ENCODE measurements around the gene BDKRB2.

Gene BDKRB2

DNA sequence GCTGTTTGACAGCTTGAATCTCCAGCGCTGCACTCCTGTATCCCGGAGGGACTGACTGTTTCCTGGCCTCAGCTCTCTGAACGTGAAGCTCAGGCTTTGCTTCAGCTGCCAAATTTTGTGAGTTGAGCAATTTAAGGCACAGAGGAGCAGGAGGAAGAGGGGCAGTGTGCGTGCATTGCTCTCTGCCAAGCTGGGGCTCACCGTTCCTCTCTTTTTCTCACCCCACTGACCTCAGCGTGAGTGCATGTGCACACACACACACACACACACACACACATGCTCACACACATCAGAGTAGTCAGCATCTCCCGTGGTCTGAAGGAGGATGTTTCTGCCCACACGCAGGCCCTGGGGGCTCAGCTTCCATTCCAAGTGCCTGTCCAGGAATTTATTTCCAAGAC is 27.8 kb upstream of the BDKRB2 start:
- DNase-seq (ENCODE audit: low spot score) = no peak

DNA sequence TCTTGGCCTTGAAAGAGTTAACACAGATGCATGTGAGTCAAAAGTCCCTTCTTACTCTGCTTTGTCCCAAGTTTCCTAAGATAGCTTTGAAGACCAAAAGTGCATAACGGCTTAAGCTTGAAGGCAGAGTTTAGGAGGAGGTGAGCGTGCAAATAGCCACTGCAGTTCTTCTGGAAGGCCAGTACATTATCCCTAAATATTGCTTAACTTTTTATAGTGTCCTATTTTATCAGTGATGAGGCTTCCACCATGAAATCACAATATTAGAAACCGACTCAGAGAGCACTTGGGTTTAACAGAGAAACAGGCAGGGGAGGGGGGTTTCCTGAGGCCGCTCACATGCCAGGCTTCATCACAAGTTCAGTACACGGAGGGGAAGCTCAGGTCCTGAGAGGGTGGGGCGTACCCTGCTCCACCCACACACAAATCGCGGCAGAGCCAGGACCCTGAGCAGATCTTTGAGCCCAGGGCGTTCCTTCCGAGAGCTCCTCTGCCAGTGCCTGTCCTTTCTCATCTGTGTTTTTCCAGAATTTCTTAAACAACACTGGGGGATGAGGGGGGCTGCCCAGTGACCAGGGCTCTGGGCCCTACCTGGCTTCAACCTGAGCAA is 26.8 kb upstream of the BDKRB2 start:
- DNase-seq (ENCODE audit: low spot score) = no peak

GRCh38 chr14:96178461-96179321 is 25.9 kb upstream of the BDKRB2 start:
- DNase-seq (ENCODE audit: low spot score) = no peak

DNA sequence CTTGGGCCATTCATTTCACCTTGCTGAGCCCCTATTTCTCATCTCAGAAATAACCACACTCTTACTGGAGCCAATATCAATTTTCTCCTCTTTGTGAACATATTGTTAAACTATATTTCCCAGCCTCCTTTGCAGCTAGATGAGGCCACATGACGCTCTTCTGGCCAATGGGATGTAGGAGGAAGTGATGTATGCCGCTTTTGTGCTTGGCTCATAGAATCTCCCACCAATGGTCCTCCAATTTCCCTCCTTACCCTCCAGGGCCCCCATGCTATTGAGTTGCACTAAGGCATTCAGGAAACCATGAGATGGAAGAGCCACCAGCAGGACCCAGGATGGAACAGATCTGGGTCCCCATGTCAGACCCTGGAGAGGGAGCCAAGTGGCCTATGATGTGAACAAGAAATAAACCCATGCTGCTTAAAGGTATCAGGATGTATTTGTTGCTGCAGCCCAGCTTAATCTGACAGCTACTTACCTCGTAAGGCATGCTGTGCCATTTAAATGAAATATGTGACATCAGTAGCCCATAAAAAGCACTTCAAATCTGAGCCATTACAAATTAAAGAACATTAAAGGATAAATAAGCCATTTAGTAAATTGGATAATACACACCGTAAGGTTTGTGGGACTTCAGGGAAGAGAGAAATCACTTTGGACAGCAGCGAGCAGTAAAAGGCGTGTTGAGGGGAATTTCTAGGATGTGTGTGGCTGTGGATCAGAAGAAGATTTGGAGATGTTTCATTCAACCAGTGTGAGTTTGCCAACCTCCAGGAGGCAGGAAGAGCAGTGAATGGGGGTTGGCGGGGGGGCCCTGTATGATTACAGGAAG is 24.4 kb upstream of the BDKRB2 start:
- DNase-seq (ENCODE audit: low spot score) = no peak

GRCh38 chr14:96181186-96182056 is 23.2 kb upstream of the BDKRB2 start:
- no peak for DNase-seq (ENCODE audit: low spot score)

- no peak for DNase-seq (ENCODE audit: low spot score)
Observed at GRCh38 chr14:96182546-96182945, 22.1 kb upstream of the BDKRB2 start.

- no peak for DNase-seq (ENCODE audit: low spot score)
Observed at GRCh38 chr14:96184737-96185136, 19.9 kb upstream of the BDKRB2 start.

GRCh38 chr14:96187216-96188031 is 17.2 kb upstream of the BDKRB2 start:
- DNase-seq (ENCODE audit: low spot score) = no peak

DNA sequence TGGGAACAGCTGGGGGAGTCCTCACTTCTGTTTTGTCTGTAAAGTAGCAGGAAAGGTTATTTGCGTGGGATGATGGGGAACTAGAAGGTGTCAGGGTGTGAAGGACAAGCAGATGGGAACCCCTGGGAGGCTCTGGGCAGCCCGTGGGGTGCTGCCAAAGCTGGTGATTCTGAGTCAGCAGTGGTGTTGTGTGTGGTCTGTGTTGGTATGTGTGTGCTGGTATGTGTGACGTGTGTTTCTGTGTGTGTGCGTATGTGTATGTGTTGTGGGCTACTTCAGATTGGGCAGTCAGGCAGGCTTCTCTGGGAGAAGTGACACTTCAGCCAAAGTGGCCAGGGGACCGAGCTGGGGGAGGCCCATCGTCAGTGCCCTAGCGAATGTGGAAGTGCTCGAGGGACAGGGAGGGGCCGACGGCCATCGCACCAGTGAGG is 15.3 kb upstream of the BDKRB2 start:
- DNase-seq (ENCODE audit: low spot score) = no peak

- no peak for DNase-seq (ENCODE audit: low spot score)
Observed at GRCh38 chr14:96191353-96191752, 13.3 kb upstream of the BDKRB2 start.

DNA sequence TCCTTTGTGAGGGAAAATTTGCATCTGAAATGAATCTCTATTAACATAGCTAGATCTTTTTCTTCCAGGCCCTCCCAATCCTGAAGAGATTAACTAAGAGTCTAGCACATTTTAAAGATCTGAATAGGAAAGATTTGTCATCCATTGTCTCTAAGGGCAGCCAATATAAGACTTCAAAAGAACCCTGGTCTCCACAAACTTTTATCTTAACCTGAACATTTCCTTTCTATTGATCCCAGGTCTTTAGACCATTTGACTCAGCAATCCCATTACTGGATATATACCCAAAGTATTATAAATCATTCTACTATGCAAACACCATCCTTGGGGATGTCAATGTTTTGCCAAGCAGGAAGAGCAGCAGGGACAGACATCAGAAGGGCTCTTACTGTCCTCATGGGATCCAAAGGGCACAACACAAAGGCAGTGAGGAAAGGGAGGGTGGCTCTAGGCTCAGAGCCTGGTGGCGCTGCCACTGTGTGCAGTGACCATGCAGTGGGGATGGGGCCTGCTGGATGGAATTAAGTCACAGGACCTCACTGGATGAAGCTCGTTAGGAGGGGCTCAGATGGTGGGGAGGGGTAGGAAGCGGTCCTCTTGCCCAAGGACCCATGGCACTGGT is 12.7 kb upstream of the BDKRB2 start:
- DNase-seq (ENCODE audit: low spot score) = no peak

DNA sequence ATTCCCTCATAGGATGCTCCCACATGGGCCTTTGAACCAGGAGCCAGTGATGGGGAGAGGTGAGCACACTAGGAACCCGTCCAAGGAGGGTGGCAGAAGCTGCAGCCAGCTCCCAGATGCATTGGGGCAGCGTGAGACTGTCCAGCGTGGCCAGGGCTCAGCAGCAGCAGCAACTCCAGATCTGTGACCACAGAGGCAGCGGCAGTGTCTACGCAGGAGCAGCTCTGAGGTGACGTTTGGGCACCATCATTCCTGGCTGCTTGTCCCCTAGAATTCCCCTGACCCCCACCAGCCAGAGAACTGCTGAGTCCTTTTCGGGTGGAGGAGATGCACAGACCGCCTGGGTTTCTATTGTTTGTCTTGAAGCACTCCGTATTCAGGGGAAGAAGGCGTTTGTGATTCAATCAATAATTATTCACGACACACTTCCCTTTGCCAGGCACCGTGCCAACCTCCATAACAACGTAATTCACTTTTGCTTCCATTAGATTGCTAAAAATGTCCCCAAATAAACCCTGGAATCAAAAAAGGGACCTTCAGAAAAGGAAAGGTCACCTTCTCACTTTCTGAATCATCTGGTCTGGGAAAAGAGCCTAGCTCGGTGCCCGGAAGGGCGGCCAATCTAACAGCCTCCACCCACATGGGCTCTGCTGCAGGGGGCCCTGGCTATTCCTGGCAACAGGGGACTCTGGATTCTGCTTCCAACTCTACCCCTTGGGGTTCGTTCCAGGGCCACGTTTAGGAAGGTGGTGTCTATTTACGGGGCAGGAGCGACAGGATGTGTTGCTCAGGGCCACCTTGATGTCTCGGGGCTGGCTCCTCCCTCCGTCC is 11.4 kb upstream of the BDKRB2 start:
- DNase-seq (ENCODE audit: low spot score) = no peak

DNA sequence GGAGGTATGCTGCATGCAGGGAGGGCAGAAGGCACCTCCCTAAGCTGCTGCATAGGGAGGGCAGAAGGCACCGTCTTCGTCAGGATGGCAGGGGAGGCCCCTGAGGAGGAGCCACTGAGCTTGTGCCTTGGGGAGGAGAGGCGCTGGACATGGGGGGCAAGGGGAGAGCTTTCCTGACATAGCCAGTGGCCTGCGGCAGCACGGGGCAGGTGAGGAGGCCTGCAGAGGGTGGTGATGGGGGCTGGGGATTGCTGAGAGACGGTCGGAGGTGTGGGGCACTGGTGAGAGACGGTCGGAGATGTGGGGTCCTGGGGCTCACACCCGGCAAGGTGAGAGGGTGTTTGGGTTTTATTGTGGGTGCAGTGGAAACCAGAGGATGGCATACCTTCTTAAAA is 10.4 kb upstream of the BDKRB2 start:
- no peak for DNase-seq (ENCODE audit: low spot score)

GRCh38 chr14:96194657-96195431 is 9.8 kb upstream of the BDKRB2 start:
- DNase-seq (ENCODE audit: low spot score) = no peak

DNA sequence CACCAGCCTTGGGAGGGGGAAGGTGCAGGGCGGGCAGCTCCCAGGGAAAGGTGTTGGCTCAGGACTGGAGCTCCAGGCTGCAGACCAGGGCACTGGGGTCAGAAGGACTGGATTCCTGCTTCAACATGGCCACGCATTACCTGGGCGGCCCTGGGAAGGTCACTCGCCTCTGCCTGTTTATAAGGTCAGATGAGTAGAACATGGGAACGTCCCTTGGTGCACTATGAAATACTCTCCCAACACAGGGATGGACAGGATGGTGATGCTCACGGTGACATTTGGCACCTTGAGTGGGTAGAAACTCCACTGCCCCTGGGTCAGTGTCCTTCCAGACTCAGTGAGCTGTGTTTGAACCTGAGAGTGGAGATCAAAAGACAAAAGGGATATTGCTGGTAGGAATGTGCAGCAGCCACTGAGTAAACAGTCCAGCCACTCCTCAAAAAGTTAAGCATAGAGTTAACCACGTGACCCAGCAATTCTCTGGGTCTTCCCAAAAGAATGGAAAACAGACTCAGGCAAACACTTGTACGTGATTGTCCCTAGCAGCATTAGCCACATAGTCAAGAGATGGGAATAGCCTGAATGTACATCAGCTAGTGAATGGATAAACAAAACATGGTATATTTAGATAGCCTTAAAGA is 9.1 kb upstream of the BDKRB2 start:
- DNase-seq (ENCODE audit: low spot score) = no peak

DNA sequence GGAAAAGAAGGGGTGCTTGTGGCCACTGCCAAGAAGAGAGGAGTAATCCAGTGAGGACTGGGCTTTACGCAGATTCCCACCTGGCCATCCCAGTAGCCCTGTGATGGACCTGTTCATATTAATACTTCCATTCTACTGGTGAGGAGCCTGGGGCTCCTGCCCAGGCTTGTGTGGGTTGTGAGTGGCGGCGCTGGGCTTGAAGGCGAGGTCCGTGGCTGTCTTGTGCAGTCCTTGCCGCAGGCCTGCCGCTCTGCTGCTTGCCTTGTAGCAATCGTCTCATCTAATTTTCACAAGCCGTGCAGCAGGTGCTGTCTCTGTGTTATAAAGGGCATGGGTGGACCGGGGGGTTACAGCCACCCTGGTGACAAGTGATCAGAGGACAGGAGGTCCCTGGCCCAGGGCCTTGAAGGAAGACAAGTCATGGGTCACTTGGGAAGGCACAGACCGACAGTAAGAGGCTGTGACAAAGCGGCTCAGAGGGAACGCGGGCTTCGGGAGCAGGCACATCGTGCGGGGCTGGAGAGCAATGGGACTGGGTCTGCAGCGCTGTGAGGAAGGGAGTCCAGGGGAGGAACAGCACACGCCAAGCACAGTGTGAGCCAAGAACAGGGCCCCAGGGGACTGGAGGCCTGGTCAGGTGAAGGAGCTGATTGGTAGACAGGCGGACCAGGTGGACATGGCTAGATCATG is 7.3 kb upstream of the BDKRB2 start:
- DNase-seq (ENCODE audit: low spot score) = no peak

- DNase-seq (ENCODE audit: low spot score) = no peak
Observed at GRCh38 chr14:96197969-96198368, 6.7 kb upstream of the BDKRB2 start.
